ENCODE results near the gene TPD52L2. TPM values are rescaled to one million over a fixed set of nuclear protein-coding genes. Genes with fewer than 3 reads are reported as not detected.
"Not testable (repeated sequence)": the region's sequence is repeated elsewhere in the genome, so short reads cannot be mapped to it uniquely, and the experiment has no call there.

Gene TPD52L2
- polyA plus RNA-seq, 3 donors: 34.8 to 109 (median 88.8) TPM

GRCh38 chr20:63851548-63851943, 13.5 kb upstream of the TPD52L2 start:
- whole genome bisulfite sequencing, 3 donors: 87% methylated on average over 14 of the region's 14 CpGs
- H3K27ac ChIP-seq (ENCODE audit: low read depth, low read length): not testable (repeated sequence)

DNA sequence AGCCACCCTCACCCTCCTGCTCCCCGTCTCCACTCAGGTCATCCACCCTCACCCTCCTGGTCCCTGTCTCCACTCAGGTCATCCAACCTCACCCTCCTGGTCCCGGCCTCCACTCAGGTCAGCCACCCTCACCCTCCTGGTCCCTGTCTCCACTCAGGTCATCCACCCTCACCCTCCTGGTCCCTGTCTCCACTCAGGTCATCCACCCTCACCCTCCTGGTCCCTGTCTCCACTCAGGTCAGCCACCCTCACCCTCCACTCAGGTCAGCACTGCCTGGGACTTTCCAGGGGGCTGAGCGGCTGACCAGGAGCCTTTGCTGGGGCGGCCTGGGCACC, 11.4 kb upstream of the TPD52L2 start:
- not testable (repeated sequence) for H3K27ac ChIP-seq (ENCODE audit: low read depth, low read length)
- WGBS, 3 donors: 58 to 91% (median 59%) methylated on average over 4 of the region's 4 CpGs

GRCh38 chr20:63854069-63854765, 10.9 kb upstream of the TPD52L2 start:
- no peak overlapping the region for H3K27ac ChIP-seq (ENCODE audit: low read depth, low read length)
- 6 to 32% (median 14%) methylated on average over 10 to 17 of the region's 17 CpGs for WGBS, 3 donors

- no peak overlapping the region for H3K27ac ChIP-seq (ENCODE audit: low read depth, low read length)
- WGBS, 3 donors: 2 to 15% (median 7%) methylated on average over 22 to 26 of the region's 26 CpGs
Measured at GRCh38 chr20:63854766-63855362, 10.2 kb upstream of the TPD52L2 start.

DNA sequence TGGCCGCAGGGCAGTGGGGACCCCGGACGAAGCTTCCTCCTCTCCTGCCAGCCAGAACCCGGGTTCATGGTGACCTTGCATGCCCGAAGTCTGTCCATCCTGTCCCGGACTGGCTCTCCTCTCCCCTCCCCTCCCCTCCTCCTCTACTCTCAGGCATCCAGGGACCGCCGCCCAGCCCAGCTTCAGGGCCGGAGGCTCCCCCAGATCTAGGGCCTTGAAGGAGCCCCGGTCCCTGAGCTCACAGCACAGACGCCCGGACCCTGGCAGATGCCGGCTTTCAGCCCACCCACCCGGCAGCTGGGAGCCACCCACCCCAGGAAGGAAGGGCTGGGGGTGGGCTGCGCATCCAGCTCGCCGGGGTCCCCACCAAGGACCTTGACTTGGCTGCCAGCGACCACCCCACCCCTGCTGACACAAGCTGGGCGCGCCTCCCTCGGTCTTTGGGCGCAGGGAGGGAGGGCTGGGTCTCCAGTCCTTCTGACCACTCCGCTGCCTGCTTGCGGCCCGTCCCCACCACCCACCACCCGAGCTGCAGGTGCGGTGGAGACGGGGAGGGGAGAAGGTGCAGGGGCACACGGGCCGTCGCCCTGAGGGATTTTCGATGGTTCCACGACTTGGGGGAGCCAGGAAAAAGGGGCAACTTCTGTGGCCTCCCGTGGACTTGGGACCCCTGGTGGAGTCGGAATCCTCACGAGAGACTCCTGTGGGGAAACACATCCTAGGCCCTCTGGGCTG, 9.5 kb upstream of the TPD52L2 start:
- 13 to 53% (median 39%) methylated on average over 25 to 36 of the region's 36 CpGs for WGBS, 3 donors
- H3K27ac ChIP-seq (ENCODE audit: low read depth, low read length): no peak overlapping the region

- 38 to 85% (median 72%) methylated on average over 21 to 22 of the region's 22 CpGs for WGBS, 3 donors
- no peak overlapping the region for H3K27ac ChIP-seq (ENCODE audit: low read depth, low read length)
Measured at GRCh38 chr20:63856098-63856511, 9.0 kb upstream of the TPD52L2 start.

DNA sequence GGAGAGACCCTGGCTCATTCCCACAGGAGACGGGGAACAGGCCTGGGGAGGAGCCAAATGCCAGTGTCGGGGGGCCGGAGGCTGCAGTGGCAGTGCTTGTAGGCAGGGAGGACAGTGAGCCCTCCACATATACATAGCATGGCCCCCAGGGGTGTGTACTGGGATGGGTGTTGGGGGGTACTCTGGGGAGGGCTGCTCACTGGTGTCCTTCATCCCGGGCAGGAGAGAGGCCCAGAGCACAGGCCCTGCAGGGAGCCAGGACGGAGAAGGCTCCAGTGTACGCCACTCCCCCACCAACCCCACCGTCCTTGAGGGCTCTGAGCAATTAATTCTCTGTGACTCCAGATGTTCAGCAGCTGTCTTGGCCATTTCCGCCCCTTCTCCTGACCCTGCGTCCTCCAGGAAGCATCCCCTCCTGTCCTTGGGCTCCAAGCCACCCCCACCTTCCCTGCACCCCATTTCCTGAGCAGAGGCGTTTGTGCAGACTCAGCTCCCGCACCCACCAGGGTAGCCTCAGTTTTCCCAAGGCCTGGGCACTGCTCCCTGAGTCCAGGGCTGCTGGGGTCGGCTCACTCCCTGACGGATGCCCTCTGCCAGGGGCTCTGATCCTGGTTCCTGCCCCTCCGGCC, 7.2 kb upstream of the TPD52L2 start:
- H3K27ac ChIP-seq (ENCODE audit: low read depth, low read length): no peak overlapping the region
- whole genome bisulfite sequencing, 3 donors: 17 to 24% (median 18%) methylated on average over 14 of the region's 14 CpGs

DNA sequence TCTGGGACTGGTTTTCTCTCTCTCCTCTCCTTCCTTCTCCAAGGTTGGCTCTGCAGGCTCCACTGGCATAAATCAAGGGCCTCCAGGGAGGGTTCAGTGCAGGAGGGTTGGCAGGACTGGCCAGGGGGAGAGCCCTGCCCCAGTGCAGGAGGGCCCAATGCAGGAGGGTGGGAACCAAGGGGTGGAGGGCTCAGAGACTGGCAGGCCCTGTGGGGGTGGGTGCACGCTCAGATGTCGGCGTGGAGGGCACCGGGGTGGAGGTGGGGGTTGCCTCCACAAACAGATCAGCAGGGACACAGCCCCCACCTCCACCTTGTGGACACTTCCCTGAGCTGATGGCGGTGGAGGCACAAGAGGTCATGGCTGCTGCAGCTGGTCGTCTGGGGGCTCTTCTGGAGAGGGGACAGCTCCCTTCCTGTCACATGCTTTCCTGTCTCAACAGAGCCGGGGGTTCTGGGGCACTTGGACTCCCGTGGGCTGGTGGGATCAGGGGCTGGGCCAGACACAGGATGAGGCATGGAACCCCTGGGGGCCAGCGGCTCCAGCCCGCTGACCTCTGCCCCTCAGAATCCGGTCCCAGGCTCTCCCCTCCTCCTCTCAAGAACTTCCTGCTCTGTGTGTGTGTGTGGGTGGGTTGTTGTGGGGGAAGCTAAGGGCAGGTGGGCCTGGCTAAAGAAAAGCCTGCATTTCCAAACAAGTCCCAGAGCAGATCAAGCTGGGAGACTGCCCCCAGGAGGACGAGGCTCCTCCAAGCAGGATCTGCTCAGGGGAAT, 6.5 kb upstream of the TPD52L2 start:
- no peak overlapping the region for H3K27ac ChIP-seq (ENCODE audit: low read depth, low read length)
- WGBS, 3 donors: 5 to 7% (median 6%) methylated on average over 12 of the region's 12 CpGs

- WGBS, 3 donors: 38 to 47% (median 42%) methylated on average over 7 of the region's 7 CpGs
- no peak overlapping the region for H3K27ac ChIP-seq (ENCODE audit: low read depth, low read length)
Measured at GRCh38 chr20:63859166-63859699, 5.8 kb upstream of the TPD52L2 start.

- no peak overlapping the region for H3K27ac ChIP-seq (ENCODE audit: low read depth, low read length)
- 59 to 75% (median 64%) methylated on average over 16 to 17 of the region's 17 CpGs for WGBS, 3 donors
Measured at GRCh38 chr20:63860325-63861051, 4.6 kb upstream of the TPD52L2 start.

DNA sequence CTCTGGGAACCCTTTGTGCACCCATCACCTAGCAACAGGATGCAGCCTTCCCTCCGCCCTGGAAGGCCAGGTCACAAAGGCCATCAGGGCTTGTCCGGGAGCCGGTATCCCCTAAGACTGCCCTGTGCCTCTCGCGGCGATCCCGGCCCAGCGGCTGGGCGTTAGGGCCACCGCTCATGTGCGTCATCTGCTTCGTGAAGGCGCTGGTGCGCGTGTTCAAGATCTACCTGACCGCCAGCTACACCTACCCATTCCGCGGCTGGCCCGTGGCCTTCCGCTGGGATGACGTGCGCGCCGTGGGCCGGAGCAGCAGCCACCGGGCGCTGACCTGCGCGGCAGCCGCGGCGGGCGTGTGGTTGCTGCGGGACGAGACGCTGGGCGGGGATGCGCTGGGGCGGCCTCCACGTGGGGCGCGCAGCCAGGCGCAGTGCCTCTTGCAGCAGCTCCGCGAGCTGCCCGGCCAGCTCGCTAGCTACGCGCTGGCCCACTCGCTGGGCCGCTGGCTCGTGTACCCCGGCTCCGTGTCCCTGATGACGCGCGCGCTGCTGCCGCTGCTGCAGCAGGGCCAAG, 3.6 kb upstream of the TPD52L2 start, which contains the start of gene ABHD16B:
ABHD16B (plus strand) TSS at position 134 of the 570 bp plus-strand sequence; CDS start at position 177, 43 bp downstream.
- WGBS, 3 donors: 95 to 96% (median 96%) methylated on average over 40 to 59 of the region's 59 CpGs
- no peak within 1 kb of the TSS for H3K27ac ChIP-seq (ENCODE audit: low read depth, low read length)

DNA sequence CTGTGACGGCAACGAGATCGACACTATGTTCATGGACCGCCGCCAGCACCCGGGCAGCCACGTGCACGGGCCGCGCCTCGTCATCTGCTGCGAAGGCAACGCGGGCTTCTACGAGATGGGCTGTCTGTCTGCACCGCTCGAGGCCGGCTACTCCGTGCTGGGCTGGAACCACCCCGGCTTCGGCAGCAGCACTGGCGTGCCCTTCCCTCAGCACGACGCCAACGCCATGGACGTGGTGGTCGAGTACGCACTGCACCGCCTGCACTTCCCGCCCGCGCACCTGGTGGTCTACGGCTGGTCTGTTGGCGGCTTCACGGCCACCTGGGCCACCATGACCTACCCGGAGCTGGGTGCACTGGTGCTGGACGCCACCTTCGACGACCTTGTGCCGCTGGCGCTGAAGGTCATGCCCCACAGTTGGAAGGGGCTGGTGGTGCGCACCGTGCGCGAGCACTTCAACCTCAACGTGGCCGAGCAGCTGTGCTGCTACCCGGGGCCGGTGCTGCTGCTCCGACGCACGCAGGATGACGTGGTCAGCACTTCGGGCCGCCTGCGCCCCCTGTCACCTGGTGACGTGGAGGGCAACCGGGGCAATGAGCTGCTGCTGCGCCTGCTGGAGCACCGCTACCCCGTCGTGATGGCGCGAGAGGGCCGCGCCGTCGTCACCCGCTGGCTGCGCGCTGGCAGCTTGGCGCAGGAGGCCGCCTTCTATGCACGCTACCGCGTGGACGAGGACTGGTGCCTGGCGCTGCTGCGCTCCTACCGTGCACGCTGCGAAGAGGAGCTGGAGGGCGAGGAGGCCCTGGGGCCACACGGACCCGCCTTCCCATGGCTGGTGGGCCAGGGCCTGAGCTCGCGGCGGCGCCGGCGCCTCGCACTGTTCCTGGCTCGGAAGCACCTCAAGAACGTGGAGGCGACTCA, 2.8 kb upstream of the TPD52L2 start:
- no peak overlapping the region for H3K27ac ChIP-seq (ENCODE audit: low read depth, low read length)

GRCh38 chr20:63863021-63863797, 1.9 kb upstream of the TPD52L2 start:
- 72 to 77% (median 72%) methylated on average over 16 to 18 of the region's 18 CpGs for WGBS, 3 donors
- H3K27ac ChIP-seq (ENCODE audit: low read depth, low read length): peak overlapping the region; percentile 71

More for the DNA sequence above, 2.8 kb upstream of the TPD52L2 start:
- WGBS, 3 donors: 95 to 97% (median 96%) methylated on average over 87 to 95 of the region's 95 CpGs

- peak overlapping the region; percentile 71 for H3K27ac ChIP-seq (ENCODE audit: low read depth, low read length)
- WGBS, 3 donors: 2 to 3% (median 2%) methylated on average over 38 of the region's 38 CpGs
Measured at GRCh38 chr20:63863798-63864544, 1.1 kb upstream of the TPD52L2 start.

DNA sequence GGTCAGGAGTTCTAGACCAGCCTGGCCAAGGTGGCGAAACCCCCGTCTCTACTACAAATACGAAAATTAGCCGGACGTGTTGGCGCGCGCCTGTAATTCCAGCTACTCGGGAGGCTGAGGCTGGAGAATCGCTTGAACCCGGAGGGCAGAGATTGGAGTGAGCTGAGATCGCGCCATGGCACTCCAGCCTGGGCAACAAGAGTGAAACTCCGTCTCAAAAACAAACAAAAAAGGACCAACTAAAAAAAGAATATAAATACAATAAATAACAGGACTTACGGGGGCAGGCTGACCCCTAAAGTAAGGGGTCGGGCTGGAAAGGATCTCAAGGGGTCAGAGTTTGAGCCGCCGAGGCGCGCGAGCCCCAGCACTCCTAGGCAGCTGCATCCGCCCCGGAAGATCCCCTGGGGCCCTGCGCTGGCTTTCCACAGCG, 509 bp upstream of the TPD52L2 start:
- WGBS, 3 donors: 0 to 1% (median 0%) methylated on average over 25 of the region's 25 CpGs
- H3K27ac ChIP-seq (ENCODE audit: low read depth, low read length): no peak overlapping the region
